Measurements from ENCODE around the gene PXYLP1. TPM values are rescaled to one million over a fixed set of nuclear protein-coding genes. Genes with fewer than 3 reads are reported as not detected.

The PXYLP1 gene
- total RNA-seq, 4 donors from 2014 or later, result 8.6 to 34.0 (median 19.8) TPM

GRCh38 chr3:141278196-141279076 is 46.8 kb downstream of the PXYLP1 start:
- Histone ChIP-seq H3K27me3 (no peaks in the 10 kb centered on the region), H3K4me1 (peaks cover 0 to 4% (median 0%) of the 10 kb centered on the region in 4 donors), H3K36me3 (no peaks in the 10 kb centered on the region), H3K4me3 (no peak overlapping the region), H3K27ac (no peak overlapping the region), H3K9me3 (no peaks in the 10 kb centered on the region)
- no peak for DNase-seq
- TF ChIP-seq CTCF (IDR thresholded peaks at IDR 0.05) (no peak), POLR2A (IDR thresholded peaks at IDR 0.05) (no peak)

GRCh38 chr3:141279077-141279967 is 47.7 kb downstream of the PXYLP1 start:
- peaks cover 0 to 4% (median 0%) of the 10 kb centered on the region in 4 donors for H3K4me1 ChIP-seq
- no peak for DNase-seq
- H3K4me3 ChIP-seq, result no peak overlapping the region
- no peaks in the 10 kb centered on the region for H3K36me3 ChIP-seq
- no peaks in the 10 kb centered on the region for H3K9me3 ChIP-seq
- no peaks in the 10 kb centered on the region for H3K27me3 ChIP-seq
- H3K27ac ChIP-seq, result peak overlapping the region in 1 of 4 donors; percentile 15
- TF ChIP-seq POLR2A (IDR thresholded peaks at IDR 0.05), result no peak
- TF ChIP-seq CTCF (IDR thresholded peaks at IDR 0.05), result peak in 5 of 6 experiments; percentile 48 to 68 (median 64)

GRCh38 chr3:141280086-141280485 is 48.5 kb downstream of the PXYLP1 start:
- no peak overlapping the region for H3K4me3 ChIP-seq
- TF ChIP-seq POLR2A (IDR thresholded peaks at IDR 0.05), result no peak
- TF ChIP-seq CTCF (IDR thresholded peaks at IDR 0.05), result no peak
- no peaks in the 10 kb centered on the region for H3K27me3 ChIP-seq
- H3K9me3 ChIP-seq, result no peaks in the 10 kb centered on the region
- no peaks in the 10 kb centered on the region for H3K36me3 ChIP-seq
- no peak for DNase-seq
- H3K4me1 ChIP-seq, result peaks cover 0 to 4% (median 0%) of the 10 kb centered on the region in 4 donors
- no peak overlapping the region for H3K27ac ChIP-seq

GRCh38 chr3:141280690-141281089 is 49.1 kb downstream of the PXYLP1 start:
- no peaks in the 10 kb centered on the region for H3K36me3 ChIP-seq
- peaks cover 0 to 4% (median 0%) of the 10 kb centered on the region in 4 donors for H3K4me1 ChIP-seq
- TF ChIP-seq CTCF (IDR thresholded peaks at IDR 0.05) (no peak), POLR2A (IDR thresholded peaks at IDR 0.05) (no peak)
- H3K27ac ChIP-seq, result no peak overlapping the region
- no peak overlapping the region for H3K4me3 ChIP-seq
- H3K27me3 ChIP-seq, result no peaks in the 10 kb centered on the region
- no peak for DNase-seq
- no peaks in the 10 kb centered on the region for H3K9me3 ChIP-seq

- H3K4me1 ChIP-seq, result no peaks in the 10 kb centered on the region
- no peaks in the 10 kb centered on the region for H3K27me3 ChIP-seq
- TF ChIP-seq POLR2A (IDR thresholded peaks at IDR 0.05) (no peak), CTCF (IDR thresholded peaks at IDR 0.05) (no peak)
These were observed 53.9 kb downstream of the PXYLP1 start for GRCh38 chr3:141285570-141285969.

More at GRCh38 chr3:141285570-141285969, 53.9 kb downstream of the PXYLP1 start:
- peaks cover 0 to 6% (median 0%) of the 10 kb centered on the region in 3 donors for H3K36me3 ChIP-seq
- no peak overlapping the region for H3K4me3 ChIP-seq
- H3K27ac ChIP-seq, result no peak overlapping the region
- no peaks in the 10 kb centered on the region for H3K9me3 ChIP-seq
- DNase-seq, result no peak

Data from Peyer's patch (tissue), 4 donors.